Measurements from ENCODE around the gene ESR2. TPM values are rescaled to one million over a fixed set of nuclear protein-coding genes. Genes with fewer than 3 reads are reported as not detected.
"Not testable (repeated sequence)": the region's sequence is repeated elsewhere in the genome, so short reads cannot be mapped to it uniquely, and the experiment has no call there.

The ESR2 gene
- total RNA-seq, 2 donors from 2014 or later, result 0.56 to 6.1 TPM

- no peaks in the 10 kb centered on the region for H3K9me3 Mint-ChIP-seq
- H3K27ac Mint-ChIP-seq, result no peak overlapping the region
- no peak overlapping the region for H3K4me3 Mint-ChIP-seq
- peaks cover 5% of the 10 kb centered on the region for H3K4me1 Mint-ChIP-seq
- no peaks in the 10 kb centered on the region for H3K27me3 Mint-ChIP-seq
- ATAC-seq (replicated peaks), result no peak
- H3K36me3 Mint-ChIP-seq (ENCODE audit: low read depth), result peaks cover 73% of the 10 kb centered on the region
Measured at GRCh38 chr14:64187331-64187730, 106.8 kb downstream of the ESR2 start.

DNA sequence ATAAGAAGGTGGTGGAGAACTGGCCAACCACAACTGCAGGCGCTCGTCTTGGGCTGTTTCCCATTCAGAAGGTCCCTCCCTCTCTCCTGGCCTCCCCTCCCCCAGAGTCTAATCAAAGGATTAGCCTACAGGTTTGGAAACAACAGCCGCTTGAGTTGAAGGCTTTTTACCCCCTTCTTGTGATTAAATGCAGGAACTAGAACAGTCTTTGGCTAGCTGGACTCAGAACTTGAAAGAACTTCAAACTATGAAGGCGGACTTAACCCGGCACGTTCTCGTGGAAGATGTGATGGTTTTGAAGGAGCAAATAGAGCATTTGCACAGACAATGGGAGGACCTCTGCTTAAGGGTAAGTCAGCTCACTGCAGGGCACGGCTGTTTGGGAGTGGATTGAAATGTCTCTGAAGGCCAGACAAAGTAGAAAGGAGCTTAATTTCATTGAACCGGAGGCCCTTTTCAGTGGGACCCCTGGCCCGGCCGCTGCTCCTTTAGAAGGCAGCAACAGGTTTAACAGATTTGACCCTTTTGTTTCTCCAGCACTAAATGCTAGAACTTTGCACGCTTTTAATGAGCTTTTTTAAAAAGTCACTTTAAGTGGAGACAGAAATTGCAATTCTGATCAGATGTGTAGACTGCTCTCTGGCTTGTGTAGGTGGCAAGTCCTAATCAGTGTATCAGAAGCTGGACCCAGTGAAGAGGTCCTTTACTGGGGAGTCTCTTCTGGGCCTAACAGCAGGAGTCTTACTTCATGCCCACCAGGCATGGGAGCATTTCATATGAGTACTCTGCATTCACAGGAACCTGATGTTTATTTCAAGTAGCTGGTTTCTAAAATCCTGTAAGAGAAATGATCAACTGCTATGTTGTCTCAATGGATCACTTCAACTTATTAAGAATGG lies 107.7 kb downstream of the ESR2 start:
- Mint-ChIP-seq H3K4me3 (no peak overlapping the region), H3K27me3 (no peaks in the 10 kb centered on the region), H3K27ac (no peak overlapping the region), H3K9me3 (no peaks in the 10 kb centered on the region), H3K36me3 (ENCODE audit: low read depth) (peaks cover 80% of the 10 kb centered on the region), H3K4me1 (peaks cover 4% of the 10 kb centered on the region)
- no peak for ATAC-seq (replicated peaks)

DNA sequence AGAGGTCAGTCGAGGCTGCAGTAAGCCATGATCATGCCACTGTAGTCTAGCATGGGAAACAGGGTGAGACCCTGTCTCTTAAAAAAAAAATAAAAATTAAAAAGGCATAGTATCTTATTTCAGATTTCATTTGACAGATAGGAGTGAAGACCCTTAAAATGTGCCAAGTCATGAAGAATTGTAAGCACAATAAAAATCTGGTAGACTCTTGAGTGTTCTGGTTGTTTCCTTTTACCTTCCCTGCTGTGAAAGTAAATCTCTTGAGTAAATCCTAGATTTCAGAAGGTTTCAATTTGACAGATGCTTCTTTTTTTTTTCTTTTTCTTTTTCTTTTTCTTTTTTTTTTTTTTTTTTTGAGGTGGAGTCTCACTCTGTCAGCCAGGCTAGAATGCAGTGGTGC lies 109.0 kb downstream of the ESR2 start:
- no peaks in the 10 kb centered on the region for H3K4me1 Mint-ChIP-seq
- H3K4me3 Mint-ChIP-seq, result no peak overlapping the region
- no peaks in the 10 kb centered on the region for H3K9me3 Mint-ChIP-seq
- H3K27ac Mint-ChIP-seq, result no peak overlapping the region
- peak; percentile 35 for ATAC-seq (replicated peaks)
- H3K36me3 Mint-ChIP-seq (ENCODE audit: low read depth), result peaks cover 77% of the 10 kb centered on the region
- no peaks in the 10 kb centered on the region for H3K27me3 Mint-ChIP-seq

- Mint-ChIP-seq H3K4me1 (no peaks in the 10 kb centered on the region), H3K9me3 (no peaks in the 10 kb centered on the region), H3K27ac (no peak overlapping the region), H3K4me3 (no peak overlapping the region), H3K36me3 (ENCODE audit: low read depth) (peaks cover 79% of the 10 kb centered on the region), H3K27me3 (no peaks in the 10 kb centered on the region)
- no peak for ATAC-seq (replicated peaks)
Measured at GRCh38 chr14:64184103-64184729, 110.0 kb downstream of the ESR2 start.

DNA sequence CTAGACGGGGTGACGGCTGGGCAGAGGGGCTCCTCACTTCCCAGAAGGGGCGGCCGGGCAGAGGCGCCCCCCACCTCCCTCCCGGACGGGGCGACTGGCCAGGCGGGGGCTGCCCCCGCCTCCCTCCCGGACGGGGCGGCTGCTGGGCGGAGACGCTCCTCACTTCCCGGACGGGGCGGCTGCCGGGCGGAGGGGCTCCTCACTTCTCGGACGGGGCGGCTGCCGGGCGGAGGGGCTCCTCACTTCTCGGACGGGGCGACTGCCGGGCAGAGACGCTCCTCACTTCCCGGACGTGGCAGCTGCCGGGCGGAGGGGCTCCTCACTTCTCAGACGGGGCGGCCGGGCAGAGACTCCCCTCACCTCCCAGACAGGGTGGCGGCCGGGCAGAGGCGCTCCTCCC lies 111.3 kb downstream of the ESR2 start:
- not testable (repeated sequence) for H3K4me3 Mint-ChIP-seq; ATAC-seq (replicated peaks); H3K4me1 Mint-ChIP-seq; H3K9me3 Mint-ChIP-seq; H3K27ac Mint-ChIP-seq; H3K27me3 Mint-ChIP-seq
- H3K36me3 Mint-ChIP-seq (ENCODE audit: low read depth), result peaks cover 75% of the 10 kb centered on the region

DNA sequence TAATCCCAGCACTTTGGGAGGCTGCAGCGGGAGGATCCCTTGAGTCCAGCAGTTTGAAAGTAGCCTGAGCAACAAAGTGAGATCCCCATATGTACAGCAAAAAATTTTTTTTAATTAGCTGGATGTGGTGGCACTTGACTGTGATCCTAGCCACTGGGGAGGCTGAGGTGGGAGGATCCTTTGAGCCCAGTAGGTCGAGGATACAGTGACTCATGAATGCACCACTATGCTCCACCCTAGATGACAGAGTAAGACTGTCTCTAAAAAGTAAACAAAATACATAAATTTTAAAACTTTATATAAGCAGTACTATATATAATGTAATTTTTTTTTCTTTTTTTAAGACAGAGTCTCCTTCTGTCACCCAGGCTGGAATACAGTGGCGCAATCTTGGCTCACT lies 115.4 kb downstream of the ESR2 start:
- Mint-ChIP-seq H3K36me3 (ENCODE audit: low read depth) (peaks cover 65% of the 10 kb centered on the region), H3K4me3 (no peak overlapping the region), H3K27ac (no peak overlapping the region), H3K9me3 (no peaks in the 10 kb centered on the region), H3K4me1 (peaks cover 12% of the 10 kb centered on the region), H3K27me3 (no peaks in the 10 kb centered on the region)
- ATAC-seq (replicated peaks), result peak; percentile 30

GRCh38 chr14:64176330-64176729 lies 117.8 kb downstream of the ESR2 start:
- ATAC-seq (replicated peaks), result no peak
- Mint-ChIP-seq H3K9me3 (no peaks in the 10 kb centered on the region), H3K4me1 (peaks cover 12% of the 10 kb centered on the region), H3K27ac (peak overlapping the region; percentile 73), H3K4me3 (no peak overlapping the region), H3K36me3 (ENCODE audit: low read depth) (peaks cover 65% of the 10 kb centered on the region), H3K27me3 (no peaks in the 10 kb centered on the region)

DNA sequence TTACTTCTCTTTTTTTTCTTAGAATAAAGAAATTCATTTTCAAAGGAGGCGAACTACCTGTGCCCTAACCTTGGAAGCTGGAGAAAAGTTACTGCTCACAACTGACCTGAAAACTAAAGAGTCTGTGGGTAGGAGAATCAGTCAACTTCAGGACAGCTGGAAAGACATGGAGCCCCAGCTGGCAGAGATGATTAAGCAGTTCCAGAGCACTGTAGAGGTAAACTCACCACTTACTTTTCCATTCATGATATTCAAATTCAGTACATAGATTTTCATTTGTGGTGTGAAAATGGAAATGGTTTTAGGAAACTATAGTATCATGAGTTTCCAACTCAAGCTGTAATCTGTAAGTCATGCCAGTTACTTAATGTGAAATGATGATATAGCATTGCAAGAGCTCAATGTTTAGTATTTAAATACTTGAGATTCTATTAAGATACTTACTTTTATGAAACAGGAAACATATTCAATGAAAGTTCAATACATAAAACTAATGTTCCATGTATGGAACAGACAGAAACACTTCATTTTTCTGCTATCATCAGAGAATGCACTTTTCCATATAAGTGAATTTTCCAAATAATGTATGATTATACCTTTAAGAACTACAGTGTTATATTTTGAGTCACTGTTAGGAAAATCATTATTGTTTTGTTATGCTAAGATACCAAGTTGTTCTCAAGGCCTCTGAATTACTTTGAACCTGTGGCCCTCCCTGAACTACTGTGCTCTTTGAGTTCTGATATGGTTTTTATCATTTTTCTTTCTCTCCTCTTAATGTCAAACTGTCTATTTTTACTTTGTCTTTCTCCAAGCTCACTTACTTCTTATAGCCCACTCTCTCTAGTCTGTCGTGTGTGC lies 119.0 kb downstream of the ESR2 start:
- Mint-ChIP-seq H3K36me3 (ENCODE audit: low read depth) (peaks cover 62% of the 10 kb centered on the region), H3K27ac (peak overlapping the region; percentile 73)

DNA sequence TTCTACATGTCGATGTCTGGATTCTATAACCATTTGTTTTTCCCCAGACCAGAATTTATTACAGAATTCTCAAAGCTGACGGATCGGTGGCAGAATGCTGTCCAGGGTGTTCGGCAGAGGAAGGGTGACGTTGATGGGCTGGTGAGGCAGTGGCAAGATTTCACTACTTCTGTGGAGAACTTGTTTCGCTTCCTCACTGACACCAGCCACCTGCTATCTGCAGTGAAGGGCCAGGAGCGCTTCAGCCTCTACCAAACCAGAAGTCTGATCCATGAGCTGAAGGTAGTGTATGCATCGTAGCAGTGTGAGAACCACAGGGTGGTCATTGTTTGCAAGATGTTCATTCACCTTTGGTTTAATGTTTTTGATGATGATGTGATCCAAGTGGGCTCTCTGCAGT lies 124.0 kb downstream of the ESR2 start:
- Mint-ChIP-seq H3K27me3 (no peaks in the 10 kb centered on the region), H3K4me1 (no peaks in the 10 kb centered on the region), H3K27ac (no peak overlapping the region), H3K4me3 (no peak overlapping the region), H3K9me3 (no peaks in the 10 kb centered on the region), H3K36me3 (ENCODE audit: low read depth) (peaks cover 68% of the 10 kb centered on the region)
- ATAC-seq (replicated peaks), result no peak

More for the DNA sequence above, 119.0 kb downstream of the ESR2 start:
- peak; percentile 87 for ATAC-seq (replicated peaks)
- no peaks in the 10 kb centered on the region for H3K27me3 Mint-ChIP-seq
- peaks cover 12% of the 10 kb centered on the region for H3K4me1 Mint-ChIP-seq
- no peaks in the 10 kb centered on the region for H3K9me3 Mint-ChIP-seq
- H3K4me3 Mint-ChIP-seq, result no peak overlapping the region

GRCh38 chr14:64159588-64159987 lies 134.6 kb downstream of the ESR2 start:
- no peak for ATAC-seq (replicated peaks)
- no peaks in the 10 kb centered on the region for H3K27me3 Mint-ChIP-seq
- H3K36me3 Mint-ChIP-seq (ENCODE audit: low read depth), result peaks cover 86% of the 10 kb centered on the region
- no peaks in the 10 kb centered on the region for H3K9me3 Mint-ChIP-seq
- no peaks in the 10 kb centered on the region for H3K4me1 Mint-ChIP-seq
- H3K4me3 Mint-ChIP-seq, result no peak overlapping the region
- peak overlapping the region; percentile 25 for H3K27ac Mint-ChIP-seq

GRCh38 chr14:64158608-64159007 lies 135.6 kb downstream of the ESR2 start:
- Mint-ChIP-seq H3K27me3 (no peaks in the 10 kb centered on the region), H3K4me1 (no peaks in the 10 kb centered on the region), H3K27ac (no peak overlapping the region), H3K4me3 (no peak overlapping the region), H3K36me3 (ENCODE audit: low read depth) (peaks cover 90% of the 10 kb centered on the region), H3K9me3 (no peaks in the 10 kb centered on the region)
- no peak for ATAC-seq (replicated peaks)

- Mint-ChIP-seq H3K36me3 (ENCODE audit: low read depth) (peaks cover 84% of the 10 kb centered on the region), H3K27ac (no peak overlapping the region)
- no peak for ATAC-seq (replicated peaks)
Measured at GRCh38 chr14:64149921-64150320, 144.2 kb downstream of the ESR2 start.

GRCh38 chr14:64147126-64147790 lies 146.9 kb downstream of the ESR2 start:
- ATAC-seq (replicated peaks), result no peak
- H3K27me3 Mint-ChIP-seq, result no peaks in the 10 kb centered on the region
- no peak overlapping the region for H3K27ac Mint-ChIP-seq
- H3K36me3 Mint-ChIP-seq (ENCODE audit: low read depth), result peaks cover 80% of the 10 kb centered on the region
- H3K9me3 Mint-ChIP-seq, result no peaks in the 10 kb centered on the region
- no peaks in the 10 kb centered on the region for H3K4me1 Mint-ChIP-seq
- no peak overlapping the region for H3K4me3 Mint-ChIP-seq

More at GRCh38 chr14:64149921-64150320, 144.2 kb downstream of the ESR2 start:
- no peaks in the 10 kb centered on the region for H3K4me1 Mint-ChIP-seq
- no peak overlapping the region for H3K4me3 Mint-ChIP-seq
- H3K27me3 Mint-ChIP-seq, result no peaks in the 10 kb centered on the region
- no peaks in the 10 kb centered on the region for H3K9me3 Mint-ChIP-seq

DNA sequence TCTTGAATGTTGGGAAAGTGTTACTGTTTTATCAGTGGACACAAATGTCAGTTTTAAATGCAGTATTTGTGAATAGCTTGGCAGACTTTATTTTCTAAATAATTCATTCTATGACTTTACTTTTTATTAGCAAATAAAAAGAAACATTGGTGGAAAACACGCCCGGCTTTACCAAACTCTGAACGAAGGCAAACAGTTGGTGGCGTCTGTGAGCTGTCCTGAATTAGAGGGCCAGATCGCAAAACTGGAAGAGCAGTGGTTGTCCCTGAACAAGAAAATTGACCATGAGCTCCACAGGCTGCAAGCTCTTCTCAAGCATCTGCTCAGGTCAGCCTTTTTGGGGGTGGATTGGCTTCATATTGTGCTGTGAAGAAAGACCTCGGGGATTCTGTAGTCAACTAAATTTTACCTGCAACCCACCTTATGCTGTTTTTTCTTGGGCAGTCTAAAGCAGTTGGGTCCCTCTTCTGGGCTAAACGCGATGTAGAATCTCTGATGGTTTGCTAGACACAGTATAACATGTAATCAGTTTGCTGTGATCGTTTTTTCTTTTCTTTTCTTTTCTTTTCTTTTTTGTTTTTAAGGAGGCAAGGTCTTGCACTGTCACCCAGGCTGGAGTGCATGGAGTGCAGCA lies 156.4 kb downstream of the ESR2 start:
- H3K4me1 Mint-ChIP-seq, result no peaks in the 10 kb centered on the region
- no peak overlapping the region for H3K4me3 Mint-ChIP-seq
- H3K27ac Mint-ChIP-seq, result no peak overlapping the region
- H3K9me3 Mint-ChIP-seq, result no peaks in the 10 kb centered on the region
- H3K36me3 Mint-ChIP-seq (ENCODE audit: low read depth), result peaks cover 93% of the 10 kb centered on the region
- H3K27me3 Mint-ChIP-seq, result no peaks in the 10 kb centered on the region
- ATAC-seq (replicated peaks), result no peak
